ENCODE results near the gene ADORA3.

DNA sequence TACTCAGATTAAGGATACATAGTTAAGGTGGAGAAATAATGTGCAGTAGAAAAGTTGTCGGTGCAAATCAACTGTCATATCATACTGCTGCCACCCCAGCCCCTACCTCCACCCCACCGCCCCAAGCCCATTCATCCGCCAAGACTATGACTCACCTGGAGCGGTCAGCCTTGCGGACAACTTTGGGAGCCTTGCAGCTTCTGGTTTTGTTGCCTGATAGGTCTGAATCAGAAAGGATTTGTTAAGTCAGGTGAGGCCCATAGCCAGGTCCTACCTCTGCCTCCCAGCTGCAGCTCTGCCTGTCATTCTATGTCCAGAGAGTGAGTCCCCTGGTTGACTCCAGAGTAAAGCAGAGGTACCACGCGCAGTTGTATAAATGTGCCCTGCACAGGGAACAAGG lies 17.0 kb downstream of the ADORA3 start:
- TF ChIP-seq, protein P1, sequence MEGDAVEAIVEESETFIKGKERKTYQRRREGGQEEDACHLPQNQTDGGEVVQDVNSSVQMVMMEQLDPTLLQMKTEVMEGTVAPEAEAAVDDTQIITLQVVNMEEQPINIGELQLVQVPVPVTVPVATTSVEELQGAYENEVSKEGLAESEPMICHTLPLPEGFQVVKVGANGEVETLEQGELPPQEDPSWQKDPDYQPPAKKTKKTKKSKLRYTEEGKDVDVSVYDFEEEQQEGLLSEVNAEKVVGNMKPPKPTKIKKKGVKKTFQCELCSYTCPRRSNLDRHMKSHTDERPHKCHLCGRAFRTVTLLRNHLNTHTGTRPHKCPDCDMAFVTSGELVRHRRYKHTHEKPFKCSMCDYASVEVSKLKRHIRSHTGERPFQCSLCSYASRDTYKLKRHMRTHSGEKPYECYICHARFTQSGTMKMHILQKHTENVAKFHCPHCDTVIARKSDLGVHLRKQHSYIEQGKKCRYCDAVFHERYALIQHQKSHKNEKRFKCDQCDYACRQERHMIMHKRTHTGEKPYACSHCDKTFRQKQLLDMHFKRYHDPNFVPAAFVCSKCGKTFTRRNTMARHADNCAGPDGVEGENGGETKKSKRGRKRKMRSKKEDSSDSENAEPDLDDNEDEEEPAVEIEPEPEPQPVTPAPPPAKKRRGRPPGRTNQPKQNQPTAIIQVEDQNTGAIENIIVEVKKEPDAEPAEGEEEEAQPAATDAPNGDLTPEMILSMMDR (IDR thresholded peaks at IDR 0.05), result no peak
- no peak for TF ChIP-seq EZH2phosphoT487 (IDR thresholded peaks at IDR 0.05)
